HuH-7 (cell line): ENCODE data around the gene GPR45.
"Not testable (repeated sequence)": the region's sequence is repeated elsewhere in the genome, so short reads cannot be mapped to it uniquely, and the experiment has no call there.

Experiments
- DNase-seq: peaks from one replicate; pipeline ENCODE4 v3.0.0; 2011; ENCODE audit warnings: low spot score

The GPR45 gene, protein sequence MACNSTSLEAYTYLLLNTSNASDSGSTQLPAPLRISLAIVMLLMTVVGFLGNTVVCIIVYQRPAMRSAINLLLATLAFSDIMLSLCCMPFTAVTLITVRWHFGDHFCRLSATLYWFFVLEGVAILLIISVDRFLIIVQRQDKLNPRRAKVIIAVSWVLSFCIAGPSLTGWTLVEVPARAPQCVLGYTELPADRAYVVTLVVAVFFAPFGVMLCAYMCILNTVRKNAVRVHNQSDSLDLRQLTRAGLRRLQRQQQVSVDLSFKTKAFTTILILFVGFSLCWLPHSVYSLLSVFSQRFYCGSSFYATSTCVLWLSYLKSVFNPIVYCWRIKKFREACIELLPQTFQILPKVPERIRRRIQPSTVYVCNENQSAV

DNA sequence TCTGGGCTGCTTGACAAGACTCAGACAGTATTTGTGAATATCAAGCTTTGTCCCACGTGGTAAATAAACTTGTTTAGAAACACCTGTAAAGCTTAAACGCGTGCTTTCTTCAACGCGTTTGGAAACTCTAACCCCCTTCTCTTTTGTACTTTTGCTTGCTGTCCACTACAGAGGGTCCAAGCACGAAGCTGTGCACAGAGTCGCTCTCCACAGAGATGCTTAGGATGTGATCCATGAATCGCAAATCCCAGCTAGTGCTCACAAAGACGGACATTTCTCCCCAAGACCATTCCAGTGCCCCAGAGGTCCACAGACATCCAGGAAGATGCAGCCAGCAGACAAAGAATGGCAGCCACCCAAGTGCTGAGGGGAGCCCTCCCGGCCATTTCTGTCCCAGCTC lies at the start of gene GPR45:
Gene GPR45 (plus strand): TSS at position 301 of the 400 bp plus-strand sequence. CDS start 116 bp downstream, outside the sequence.
- DNase-seq = no peak

DNA sequence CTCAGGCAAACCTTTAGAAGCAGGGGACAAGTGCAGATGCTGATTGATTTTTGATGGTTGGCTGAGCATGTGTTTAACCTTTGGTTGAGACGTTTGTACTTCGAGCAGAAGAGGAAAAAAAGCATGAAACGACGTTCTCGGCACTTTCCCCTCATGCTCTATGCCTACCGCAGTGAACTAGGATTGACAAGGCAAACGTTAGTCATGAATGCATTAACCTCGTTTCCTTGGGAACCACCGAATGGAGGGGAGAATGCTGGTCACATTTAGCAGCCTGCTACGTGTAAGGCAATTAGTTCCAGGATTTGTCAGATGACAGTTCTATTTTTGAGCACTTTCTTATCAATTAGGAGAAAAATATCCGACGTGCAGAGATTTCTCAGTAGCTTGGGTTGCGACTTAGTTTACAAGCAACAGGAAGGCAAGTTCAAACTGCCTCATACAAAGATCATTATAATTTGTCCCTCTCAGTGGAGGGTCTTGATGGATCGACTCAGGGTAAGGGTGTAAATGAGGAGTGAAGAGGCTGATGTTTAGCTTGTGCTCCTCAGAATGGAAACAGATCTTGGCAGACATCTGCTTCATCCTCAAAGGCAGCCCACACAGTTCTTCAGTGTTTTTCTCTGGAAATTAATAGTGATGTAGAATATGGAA lies 47.4 kb upstream of the GPR45 start:
- DNase-seq = no peak

DNA sequence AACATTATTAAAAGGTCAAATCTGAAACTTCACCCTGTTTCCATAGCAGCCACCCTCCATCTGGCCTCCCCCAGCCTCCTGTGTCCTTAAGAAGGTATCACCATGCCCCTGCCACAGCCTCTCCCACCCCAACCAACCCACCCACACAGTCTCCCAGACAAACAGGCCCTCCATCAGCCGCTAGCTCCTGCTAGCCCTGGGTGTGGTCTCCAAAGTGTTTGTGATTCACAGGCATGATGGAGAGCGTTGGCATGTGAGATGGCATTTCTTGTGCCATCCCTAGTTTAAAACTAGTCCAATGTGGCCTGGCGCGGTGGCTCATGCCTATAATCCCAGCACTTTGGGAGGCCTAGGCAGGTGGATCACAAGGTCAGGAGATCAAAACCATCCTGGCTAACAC lies 44.9 kb upstream of the GPR45 start:
- no peak for DNase-seq

DNA sequence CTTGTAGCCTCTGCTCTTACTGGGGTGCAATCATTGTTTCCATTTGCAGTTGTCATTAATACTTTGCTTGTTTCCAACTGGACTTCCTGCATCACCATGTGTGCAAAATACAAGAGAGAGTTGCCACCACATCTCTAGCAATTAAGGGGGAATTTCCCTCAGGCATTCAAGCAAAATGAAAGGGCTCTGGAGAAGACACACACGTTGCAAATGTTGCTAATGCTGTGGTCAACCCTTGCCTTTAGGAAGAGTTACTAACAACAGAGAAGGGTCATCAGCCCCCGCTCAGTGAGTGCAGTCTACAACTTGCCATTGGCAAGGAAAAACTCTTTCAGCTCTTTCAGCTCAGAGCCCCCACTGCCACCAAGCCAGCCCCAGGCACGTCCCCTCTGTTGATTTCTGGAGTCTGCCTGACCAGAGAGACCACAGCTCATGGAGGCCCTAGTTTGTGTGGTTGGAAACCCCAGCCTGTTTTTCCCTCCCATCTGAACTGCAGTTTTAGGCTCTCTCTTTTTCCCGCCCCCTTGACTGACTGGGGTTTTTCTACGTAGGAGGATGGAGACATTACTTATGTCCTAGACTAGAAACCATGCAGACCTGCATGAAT lies 25.9 kb upstream of the GPR45 start:
- no peak for DNase-seq

DNA sequence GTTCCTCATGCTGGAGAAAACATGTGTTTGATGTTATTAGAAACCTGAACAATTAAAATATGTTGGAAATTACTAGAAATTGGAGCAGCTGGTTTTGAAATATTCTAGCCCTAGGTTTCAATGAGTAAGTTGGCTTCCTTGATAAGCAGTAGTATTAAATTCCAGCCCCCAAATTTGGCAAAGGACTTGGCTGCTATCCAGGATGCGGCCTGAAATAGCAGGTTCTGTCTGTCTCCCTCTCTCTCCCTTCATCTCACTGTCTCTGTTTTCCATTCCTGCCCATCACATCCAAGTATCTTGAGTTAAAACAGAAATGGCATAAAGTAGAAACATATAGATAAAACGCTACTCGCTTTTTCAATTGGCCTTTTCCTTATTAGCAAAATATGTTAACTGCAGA lies 20.9 kb upstream of the GPR45 start:
- DNase-seq = no peak

DNA sequence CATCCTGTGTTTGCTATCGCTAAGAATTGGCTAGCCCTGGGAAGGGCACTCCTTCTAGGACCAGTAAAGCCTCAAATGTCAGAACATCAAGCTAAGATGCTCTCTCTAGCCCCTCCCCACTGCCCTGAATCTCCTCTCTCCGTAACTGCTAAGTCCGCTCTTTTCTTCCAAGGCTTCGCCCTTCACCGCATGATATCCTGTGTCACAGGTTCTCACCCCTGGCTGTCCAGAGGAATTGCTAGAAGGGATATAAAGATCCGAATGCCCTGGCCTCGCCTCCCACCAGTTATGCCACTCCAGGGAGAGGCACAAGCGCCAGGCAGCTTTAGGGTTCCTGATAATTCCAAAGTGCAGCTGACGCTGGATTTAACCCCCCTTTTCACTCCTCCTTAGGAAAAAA lies 17.1 kb upstream of the GPR45 start:
- DNase-seq = no peak

DNA sequence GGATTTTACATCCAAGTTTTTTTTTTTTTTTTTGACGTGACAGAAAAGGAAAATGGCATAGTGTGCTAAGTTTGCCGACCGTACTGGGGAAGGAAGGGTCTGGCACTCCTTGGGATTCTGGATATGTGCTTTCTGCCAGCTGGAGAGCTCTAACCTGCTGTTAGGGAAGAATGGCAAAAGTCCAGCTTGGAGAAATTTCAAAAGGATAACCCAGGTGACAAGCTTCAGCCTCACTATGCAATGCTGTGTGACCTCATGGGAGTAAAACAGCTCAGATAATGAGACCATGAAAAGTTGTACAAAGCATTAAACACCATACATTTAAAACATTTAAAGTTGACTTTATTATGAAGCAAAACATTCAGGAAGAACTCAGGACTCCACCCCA lies 10.3 kb upstream of the GPR45 start:
- no peak for DNase-seq

DNA sequence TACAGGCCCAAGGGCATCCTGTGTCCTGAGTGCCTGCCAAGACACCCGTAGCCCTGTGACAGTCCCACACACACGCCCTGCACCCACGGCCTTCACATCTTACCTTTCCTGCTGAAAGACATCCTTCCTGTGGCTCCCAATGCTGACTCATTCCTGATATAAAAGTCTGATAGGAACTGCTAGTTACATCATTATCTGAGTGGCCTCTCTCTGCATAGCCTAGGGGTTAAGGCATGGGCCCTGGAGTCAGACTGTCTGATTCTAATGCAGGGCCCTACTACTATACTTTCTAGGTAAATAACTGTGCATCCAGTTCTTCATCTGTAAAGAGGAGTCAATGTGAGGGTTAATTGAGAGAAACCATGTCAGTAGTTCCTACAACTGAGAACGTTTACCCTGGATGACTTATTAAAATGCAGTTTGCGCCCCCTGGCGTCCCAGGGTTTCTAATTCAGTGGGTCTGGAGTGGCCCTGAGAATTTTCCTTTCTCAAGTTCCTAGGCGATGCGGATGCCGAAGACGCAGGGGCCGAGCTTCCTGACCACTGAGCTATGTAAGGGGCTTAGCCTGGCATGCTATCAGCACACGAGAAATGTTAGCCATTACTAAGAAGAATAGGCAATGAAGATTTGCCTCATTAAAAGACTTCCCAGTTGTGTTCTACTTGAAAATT lies 6.0 kb upstream of the GPR45 start:
- DNase-seq = peak; percentile 73

DNA sequence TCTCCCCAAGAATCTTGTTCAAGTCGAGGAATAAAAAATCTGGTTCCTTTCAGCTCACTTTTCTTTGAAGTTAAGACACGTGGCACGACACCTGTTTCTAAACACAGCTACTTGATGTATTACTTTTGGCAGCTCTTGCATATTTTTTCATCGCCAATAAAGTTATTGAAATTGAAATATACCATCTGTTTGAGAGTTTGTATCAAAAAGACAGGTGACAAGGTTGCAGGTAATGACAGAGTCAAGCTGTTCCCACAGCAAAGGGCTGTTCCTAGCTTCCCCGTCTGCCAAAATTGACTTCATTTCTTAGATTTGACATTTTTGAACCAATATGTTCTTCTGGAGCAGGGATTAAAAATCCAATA lies 5.5 kb upstream of the GPR45 start:
- DNase-seq = no peak

DNA sequence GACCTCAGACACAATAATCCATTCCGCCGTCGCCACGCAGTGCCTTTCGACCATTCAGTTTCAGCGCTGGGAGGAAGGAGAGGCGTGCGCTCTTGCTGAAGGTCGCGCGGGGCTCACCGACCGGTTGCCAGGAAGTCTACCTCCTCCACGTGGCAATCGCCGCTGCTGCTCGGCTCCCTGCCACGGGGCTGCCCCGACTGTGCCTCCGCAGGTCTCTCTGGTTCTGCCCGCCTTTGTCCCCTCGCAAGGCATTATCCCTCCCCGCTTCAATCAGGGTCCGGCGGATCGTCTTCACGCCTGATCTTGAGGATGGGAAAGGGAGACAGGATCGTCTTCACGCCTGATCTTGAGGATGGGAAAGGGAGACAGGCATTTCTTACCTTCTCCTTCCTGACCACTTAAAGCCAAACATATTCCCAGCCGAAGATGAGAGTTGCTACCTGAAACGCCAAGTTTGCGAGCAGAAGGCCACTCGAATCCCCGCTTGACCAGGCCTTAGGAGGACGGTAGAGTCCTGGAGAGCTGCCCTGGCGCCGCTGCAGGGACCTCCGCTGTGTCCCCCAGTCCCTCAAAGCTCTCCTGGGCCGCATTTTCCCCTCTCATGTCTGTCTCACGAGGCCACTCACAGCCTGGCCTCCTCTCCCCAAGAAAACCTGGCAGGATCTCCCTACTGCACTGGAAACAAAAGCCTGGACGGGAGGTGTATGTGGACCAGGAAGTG lies 4.3 kb upstream of the GPR45 start:
- no peak for DNase-seq

DNA sequence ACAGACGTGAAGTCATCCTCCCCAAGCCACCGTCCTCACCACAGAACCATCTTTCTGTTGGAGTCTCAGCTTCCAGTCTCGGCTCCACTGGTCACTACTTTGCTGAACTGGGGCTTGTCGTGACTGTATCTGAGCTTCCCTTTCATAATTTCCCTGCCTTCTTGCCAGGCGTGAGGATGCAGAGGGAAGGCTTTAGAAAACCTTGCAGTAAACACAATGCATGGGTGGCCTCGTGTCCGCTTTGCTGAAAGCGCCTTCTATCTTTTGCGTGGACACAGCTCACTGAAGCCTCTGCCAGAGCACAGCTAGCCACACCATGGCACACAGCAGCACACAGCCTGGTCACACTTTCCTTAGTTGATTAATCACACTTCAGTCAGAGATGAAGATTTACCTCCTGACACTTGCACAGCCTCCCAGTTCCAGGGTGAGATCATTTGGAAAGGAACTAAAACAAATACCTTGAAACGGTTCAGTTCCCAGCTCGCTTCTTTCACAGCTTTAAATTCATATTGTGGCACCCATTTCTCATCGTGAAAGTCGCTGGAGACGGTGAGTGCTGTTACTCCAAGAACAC lies 2.8 kb upstream of the GPR45 start:
- no peak for DNase-seq

DNA sequence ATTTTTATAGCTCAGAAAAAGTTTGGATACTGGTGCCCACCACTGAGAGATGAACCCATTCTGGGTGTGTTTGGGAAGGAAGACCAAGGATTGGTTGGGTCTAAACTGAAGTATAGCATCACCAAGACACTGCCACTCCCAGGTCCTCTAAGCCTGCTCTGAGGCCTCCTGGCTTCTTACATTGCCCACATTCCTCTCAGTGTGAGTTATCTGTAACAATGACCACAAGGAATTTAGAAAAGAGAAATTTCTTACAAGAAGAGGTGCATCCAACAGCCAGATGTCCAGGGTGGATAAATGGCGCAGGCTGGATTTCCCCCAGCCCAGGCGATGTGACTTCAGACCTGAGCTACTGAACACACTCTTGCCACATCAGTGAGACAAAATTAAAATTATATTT lies 1.6 kb upstream of the GPR45 start:
- no peak for DNase-seq

DNA sequence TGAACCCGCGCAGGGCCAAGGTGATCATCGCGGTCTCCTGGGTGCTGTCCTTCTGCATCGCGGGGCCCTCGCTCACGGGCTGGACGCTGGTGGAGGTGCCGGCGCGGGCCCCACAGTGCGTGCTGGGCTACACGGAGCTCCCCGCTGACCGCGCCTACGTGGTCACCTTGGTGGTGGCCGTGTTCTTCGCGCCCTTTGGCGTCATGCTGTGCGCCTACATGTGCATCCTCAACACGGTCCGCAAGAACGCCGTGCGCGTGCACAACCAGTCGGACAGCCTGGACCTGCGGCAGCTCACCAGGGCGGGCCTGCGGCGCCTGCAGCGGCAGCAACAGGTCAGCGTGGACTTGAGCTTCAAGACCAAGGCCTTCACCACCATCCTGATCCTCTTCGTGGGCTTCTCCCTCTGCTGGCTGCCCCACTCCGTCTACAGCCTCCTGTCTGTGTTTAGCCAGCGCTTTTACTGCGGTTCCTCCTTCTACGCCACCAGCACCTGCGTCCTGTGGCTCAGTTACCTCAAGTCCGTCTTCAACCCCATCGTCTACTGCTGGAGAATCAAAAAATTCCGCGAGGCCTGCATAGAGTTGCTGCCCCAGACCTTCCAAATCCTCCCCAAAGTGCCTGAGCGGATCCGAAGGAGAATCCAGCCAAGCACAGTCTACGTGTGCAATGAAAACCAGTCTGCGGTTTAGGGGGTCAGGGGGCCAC lies 897 bp downstream of the GPR45 start:
- DNase-seq = no peak

DNA sequence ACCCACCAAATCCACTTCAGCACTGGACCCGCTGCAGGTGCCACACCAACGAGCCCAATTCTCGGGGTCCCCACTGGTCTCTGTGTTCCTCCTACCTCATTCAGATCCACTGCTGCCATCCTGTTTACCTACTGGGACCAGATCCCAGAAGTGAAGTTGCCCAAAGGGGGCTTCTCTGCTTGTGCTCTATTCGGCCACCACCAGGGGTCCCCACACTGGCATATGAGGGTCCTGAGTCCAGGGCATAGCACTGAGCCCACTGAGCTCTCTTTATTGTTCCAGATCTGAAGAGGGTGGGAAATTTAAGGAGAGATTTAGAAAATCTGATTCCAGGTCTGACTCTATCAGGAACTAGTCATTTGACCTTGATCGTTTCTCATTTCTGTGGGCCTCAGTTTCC lies 2.4 kb downstream of the GPR45 start:
- peak; percentile 40 for DNase-seq

DNA sequence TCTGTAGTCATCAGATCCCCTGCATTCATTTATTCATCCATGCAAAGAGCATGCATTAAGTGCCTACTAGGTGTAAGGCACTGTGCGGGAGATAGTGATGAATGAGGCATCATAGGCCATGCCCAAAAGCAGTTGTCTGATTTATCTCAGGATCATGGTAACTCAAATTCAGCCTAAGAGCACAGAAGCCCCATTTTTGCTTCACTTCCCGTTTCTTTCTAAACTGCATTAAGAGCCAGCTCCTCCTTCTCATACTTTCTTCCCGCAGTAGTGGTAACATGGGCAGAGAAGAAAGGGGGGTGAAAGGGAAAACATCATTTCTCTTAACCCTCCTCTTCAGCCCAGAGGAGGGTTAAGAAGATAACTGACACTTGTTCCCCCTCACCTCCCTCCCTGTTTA lies 2.9 kb downstream of the GPR45 start:
- no peak for DNase-seq

DNA sequence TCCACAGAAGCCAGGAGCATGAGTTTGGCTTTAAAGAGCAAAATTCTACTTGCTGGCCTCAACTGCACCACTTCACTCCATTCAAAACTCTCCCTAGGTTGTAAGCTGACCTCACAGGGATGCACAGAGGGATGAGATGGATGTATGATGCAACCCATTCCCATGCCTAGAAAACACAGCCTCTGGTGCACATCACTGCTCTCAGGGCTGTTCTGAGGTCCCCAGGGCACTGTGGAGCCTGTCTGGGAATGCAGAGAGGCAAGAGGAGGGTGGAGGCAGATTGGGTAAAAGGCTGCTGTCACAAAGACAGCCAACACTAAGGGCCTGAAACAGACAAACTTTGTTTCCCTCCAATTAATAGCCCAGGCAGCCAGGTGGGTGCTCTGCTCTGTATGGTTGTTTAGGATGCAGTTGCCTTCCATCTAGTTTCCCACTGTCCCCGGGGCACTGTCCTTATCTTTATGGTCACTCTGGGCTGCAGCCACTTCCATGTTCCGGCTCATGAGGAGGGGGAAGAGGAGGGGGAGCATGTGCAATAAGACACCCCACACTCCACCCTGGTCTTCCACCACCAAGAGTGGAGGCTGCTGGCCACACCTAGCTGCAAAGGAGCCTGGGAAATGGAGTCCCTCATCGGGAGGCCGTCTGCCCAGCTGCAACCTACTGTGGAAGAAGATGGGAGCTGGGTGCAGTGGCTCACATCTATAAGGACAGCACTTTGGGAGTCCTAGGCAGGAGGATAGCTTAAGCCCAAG lies 7.0 kb downstream of the GPR45 start:
- DNase-seq = no peak

DNA sequence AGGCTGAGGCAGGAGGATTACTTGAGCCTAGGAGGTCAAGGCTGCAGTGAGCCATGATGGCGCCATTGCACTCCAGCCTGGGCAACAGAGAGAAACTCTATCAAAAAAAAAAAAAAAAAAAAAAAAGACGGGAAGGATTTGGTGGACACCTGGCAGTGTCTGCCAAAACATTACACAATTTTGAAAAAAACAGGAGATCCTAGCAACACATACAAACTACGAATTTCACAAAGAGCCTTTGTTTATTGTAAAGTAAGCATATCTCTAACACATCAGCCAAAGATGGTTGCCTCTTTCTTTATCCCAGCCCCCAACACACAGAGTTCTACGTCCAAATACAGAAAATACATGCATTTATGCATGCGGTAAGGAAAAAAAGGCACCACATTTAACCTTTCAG lies 7.6 kb downstream of the GPR45 start:
- no peak for DNase-seq

DNA sequence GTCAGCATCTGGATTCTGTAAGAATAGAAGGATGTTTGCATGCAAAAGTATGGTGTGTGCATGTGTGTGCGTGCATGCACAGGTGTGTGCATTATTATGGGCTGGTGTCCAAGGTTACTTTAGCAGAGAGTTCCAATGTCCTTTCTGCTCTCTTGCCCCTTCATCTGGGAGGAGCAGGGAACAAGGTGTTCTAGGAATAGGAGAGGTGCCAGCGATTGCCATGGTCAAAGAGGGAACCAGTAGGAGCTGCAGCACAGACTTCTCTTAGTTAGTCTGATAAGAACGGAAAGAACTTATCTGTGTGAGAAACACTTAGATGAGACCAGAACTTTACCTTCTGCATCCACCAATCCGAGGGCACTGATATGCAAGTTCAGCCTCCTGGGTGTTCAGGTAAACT lies 8.3 kb downstream of the GPR45 start:
- no peak for DNase-seq

DNA sequence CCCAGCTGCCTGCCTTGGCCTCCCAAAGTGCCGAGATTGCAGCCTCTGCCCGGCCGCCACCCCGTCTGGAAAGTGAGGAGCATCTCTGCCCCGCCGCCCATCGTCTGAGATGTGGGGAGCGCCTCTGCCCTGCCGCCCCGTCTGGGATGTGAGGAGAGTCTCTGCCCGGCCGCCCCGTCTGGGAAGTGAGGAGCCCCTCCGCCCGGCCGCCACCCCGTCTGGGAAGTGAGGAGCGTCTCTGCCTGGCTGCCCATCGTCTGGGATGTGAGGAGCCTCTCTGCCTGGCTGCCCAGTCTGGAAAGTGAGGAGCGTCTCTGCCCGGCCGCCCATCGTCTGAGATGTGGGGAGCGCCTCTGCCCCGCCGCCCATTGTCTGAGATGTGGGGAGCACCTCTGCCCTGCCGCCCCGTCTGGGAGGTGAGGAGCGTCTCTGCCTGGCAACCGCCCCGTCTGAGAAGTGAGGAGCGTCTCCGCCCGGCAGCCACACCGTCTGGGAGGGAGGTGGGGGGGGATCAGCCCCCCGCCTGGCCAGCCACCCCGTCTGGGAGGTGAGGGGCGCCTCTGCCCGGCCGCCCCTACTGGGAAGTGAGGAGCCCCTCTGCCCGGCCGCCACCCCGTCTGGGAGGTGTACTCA lies 9.6 kb downstream of the GPR45 start:
- DNase-seq = not testable (repeated sequence)

DNA sequence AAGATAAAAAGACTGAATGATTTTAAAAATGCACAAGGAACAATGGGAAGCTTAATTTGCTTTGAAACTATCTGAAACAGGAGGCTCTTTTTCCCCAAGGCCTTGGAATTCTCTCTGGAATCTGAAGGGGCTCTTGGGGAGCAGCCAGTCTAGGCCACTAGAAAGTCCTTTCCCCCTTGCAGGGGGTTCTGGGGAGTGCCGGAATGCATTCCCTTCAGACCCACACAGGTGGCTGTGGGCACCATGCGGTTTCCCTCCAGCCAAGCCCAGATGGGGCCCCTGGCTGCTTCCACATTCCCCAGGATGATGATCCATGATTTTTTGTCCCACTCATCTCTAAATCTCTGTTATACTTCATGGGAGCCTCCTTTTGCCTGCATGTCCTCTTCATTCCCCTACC lies 10.7 kb downstream of the GPR45 start:
- no peak for DNase-seq
